Calu3 (cell line): ENCODE data around the gene NFU1. TPM values are rescaled to one million over a fixed set of nuclear protein-coding genes. Genes with fewer than 3 reads are reported as not detected.

Experiments used
- BruUV-seq: library from RNA; stranded (reverse); fragments of 400-500 nt; replicated peaks from 2 replicates; lab custom pipeline; 2021; lab: Mats Ljungman, UMichigan
- CTCF ChIA-PET: fragments of 300-600 bp; sonication (Branson Sonifier 250); formaldehyde crosslinking; loops from one replicate; lab custom pipeline; 2022; ENCODE audit warnings: antibody characterized with exemption; lab: Charles Lee
- DNase-seq: peaks from one replicate; pipeline ENCODE4 v3.0.0; 2022
- H3K27ac Mint-ChIP-seq: one replicate; pipeline ENCODE4 v1.8.0; 2022; ENCODE audit warnings: mixed read lengths; ENCODE audit not compliant: unreplicated experiment
- H3K27me3 Mint-ChIP-seq: one replicate; pipeline ENCODE4 v1.8.0; 2022; ENCODE audit warnings: mixed read lengths; ENCODE audit not compliant: unreplicated experiment
- H3K36me3 Mint-ChIP-seq: one replicate; pipeline ENCODE4 v1.8.0; 2022; ENCODE audit warnings: mild to moderate bottlenecking, moderate library complexity, mixed read lengths; ENCODE audit not compliant: insufficient read depth, unreplicated experiment
- H3K4me1 Mint-ChIP-seq: one replicate; pipeline ENCODE4 v1.8.0; 2022; ENCODE audit warnings: mild to moderate bottlenecking, low read depth, mixed read lengths; ENCODE audit not compliant: unreplicated experiment
- H3K4me3 Mint-ChIP-seq: one replicate; pipeline ENCODE4 v1.8.0; 2022; ENCODE audit warnings: mild to moderate bottlenecking, low read depth, moderate library complexity, mixed read lengths; ENCODE audit not compliant: unreplicated experiment
- H3K9me3 Mint-ChIP-seq: one replicate; pipeline ENCODE4 v1.8.0; 2022; ENCODE audit warnings: low read depth, mixed read lengths; ENCODE audit not compliant: unreplicated experiment
- intact Hi-C: fragments of 100-400 bp; cut with micrococcal nuclease; formaldehyde crosslinking; loops from one replicate; pipeline ENCODE4 v1.10.0; 2022; ENCODE audit not compliant: unreplicated experiment
- total RNA-seq: library from RNA; stranded (reverse); gene quantifications from 2 replicates; pipeline ENCODE4 v1.2.3, GENCODE V29; 2022
- TF ChIP-seq, protein P1 (sequence below): fragments of 200-600 bp; IDR thresholded peaks from one replicate; pipeline ENCODE4 v1.8.0; 2022; ENCODE audit warnings: antibody characterized with exemption; ENCODE audit not compliant: unreplicated experiment

NFU1 gene
- total RNA-seq, 1 experiment from 2014 or later: 23.4 TPM

- CTCF ChIA-PET: interaction anchor here (0.5 to 0.8 kb wide), 3 partner anchors 87 to 792 kb away, joined by 3 to 4 read pairs (median 4); no protein-coding TSS in a partner anchor
- H3K4me1 Mint-ChIP-seq: no peaks in the 10 kb centered on the region
- H3K9me3 Mint-ChIP-seq: no peaks in the 10 kb centered on the region
- intact Hi-C loops: no loop called here
- no peak overlapping the region for H3K27ac Mint-ChIP-seq
- no TSS peak for BruUV-seq
- H3K36me3 Mint-ChIP-seq: peaks cover 6% of the 10 kb centered on the region
- no peaks in the 10 kb centered on the region for H3K27me3 Mint-ChIP-seq
- H3K4me3 Mint-ChIP-seq: no peak overlapping the region
- DNase-seq: no peak
- TF ChIP-seq, protein P1, sequence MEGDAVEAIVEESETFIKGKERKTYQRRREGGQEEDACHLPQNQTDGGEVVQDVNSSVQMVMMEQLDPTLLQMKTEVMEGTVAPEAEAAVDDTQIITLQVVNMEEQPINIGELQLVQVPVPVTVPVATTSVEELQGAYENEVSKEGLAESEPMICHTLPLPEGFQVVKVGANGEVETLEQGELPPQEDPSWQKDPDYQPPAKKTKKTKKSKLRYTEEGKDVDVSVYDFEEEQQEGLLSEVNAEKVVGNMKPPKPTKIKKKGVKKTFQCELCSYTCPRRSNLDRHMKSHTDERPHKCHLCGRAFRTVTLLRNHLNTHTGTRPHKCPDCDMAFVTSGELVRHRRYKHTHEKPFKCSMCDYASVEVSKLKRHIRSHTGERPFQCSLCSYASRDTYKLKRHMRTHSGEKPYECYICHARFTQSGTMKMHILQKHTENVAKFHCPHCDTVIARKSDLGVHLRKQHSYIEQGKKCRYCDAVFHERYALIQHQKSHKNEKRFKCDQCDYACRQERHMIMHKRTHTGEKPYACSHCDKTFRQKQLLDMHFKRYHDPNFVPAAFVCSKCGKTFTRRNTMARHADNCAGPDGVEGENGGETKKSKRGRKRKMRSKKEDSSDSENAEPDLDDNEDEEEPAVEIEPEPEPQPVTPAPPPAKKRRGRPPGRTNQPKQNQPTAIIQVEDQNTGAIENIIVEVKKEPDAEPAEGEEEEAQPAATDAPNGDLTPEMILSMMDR: no peak
Observed at GRCh38 chr2:69397234-69397633, 40.0 kb downstream of the NFU1 start.

DNA sequence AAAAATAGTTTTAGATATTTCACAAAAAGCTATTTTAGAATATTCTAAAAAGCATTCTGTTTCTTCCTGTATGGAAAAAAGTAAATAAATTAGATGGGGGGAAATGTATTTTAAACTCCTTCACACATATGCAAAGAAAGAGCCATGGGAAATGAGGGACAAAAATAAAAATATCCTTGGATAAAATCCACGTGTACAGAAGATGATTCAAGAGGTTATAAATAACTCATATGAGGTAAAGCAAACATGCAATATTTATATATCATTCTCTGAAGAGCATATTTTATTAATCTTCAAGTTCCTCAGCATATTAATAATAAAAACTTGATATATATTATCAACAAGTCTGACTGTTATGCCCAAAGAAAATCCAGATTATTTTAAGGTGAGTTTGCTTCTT, 41.4 kb downstream of the NFU1 start:
- Mint-ChIP-seq H3K36me3 (peaks cover 6% of the 10 kb centered on the region), H3K27me3 (no peaks in the 10 kb centered on the region), H3K4me1 (no peaks in the 10 kb centered on the region), H3K9me3 (no peaks in the 10 kb centered on the region), H3K4me3 (no peak overlapping the region), H3K27ac (no peak overlapping the region)
- TF ChIP-seq, protein P1: no peak
- no peak for DNase-seq
- intact Hi-C loops: no loop called here
- no TSS peak for BruUV-seq
- CTCF ChIA-PET: no interaction called here

DNA sequence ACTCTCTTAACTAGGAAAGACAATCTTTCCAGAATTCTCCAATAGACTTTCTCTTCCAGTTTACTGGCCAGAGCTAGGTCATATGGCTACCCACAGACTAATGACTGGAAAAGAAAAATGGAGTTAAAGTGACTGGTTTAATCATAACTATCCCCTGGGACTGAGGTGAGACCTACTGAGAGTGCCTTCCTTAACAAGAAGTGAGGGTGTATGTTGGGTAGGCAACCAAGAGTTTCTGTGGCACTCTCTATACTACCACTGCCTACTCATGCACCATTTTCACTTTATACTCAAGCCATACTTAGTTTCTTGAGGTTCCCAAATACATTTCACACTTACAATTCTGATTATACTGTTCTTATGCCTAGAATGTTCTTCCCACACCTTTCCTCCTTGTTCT, 43.3 kb downstream of the NFU1 start:
- no peak for DNase-seq
- H3K4me1 Mint-ChIP-seq: no peaks in the 10 kb centered on the region
- no peaks in the 10 kb centered on the region for H3K27me3 Mint-ChIP-seq
- no peaks in the 10 kb centered on the region for H3K9me3 Mint-ChIP-seq
- intact Hi-C loops: no loop called here
- no peak overlapping the region for H3K27ac Mint-ChIP-seq
- TF ChIP-seq, protein P1: no peak
- CTCF ChIA-PET: interaction anchor here (0.5 kb wide), 1 partner anchor 106 kb away, joined by 4 read pairs; no protein-coding TSS in a partner anchor
- H3K4me3 Mint-ChIP-seq: no peak overlapping the region
- no peaks in the 10 kb centered on the region for H3K36me3 Mint-ChIP-seq
- no TSS peak for BruUV-seq

DNA sequence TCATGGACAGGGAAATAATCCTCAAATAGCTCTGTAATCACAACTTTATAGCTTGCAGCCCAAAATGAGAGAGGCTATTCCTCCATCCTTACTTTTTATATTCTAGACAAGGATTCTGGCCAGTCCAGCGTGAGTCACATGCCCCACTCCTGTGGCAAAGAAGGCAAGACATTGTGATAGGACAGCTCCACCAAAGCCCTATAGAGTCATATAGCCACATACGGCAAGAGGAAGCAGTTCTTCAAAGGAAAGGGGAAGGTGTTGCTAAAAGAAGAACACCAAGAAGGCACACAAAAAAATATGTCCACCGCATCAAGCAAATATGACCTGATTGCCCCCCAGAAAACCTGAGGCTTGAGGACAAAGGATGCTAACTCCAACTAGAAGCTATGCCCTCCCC, 46.8 kb downstream of the NFU1 start:
- CTCF ChIA-PET: no interaction called here
- no peaks in the 10 kb centered on the region for H3K27me3 Mint-ChIP-seq
- BruUV-seq: no TSS peak
- no peaks in the 10 kb centered on the region for H3K9me3 Mint-ChIP-seq
- H3K4me1 Mint-ChIP-seq: peaks cover 16% of the 10 kb centered on the region
- TF ChIP-seq, protein P1: no peak
- no peak overlapping the region for H3K4me3 Mint-ChIP-seq
- intact Hi-C loops: no loop called here
- no peak for DNase-seq
- H3K36me3 Mint-ChIP-seq: peaks cover 30% of the 10 kb centered on the region
- no peak overlapping the region for H3K27ac Mint-ChIP-seq
